IMR-90 (cell line): ENCODE data around the gene PTH1R.

Source experiments
- BHLHE40 ChIP-seq: fragments of 150-350 bp; IDR thresholded peaks from 2 replicates; pipeline ENCODE4 v1.6.1; 2016; ENCODE audit warnings: mild to moderate bottlenecking, low read depth, low read length
- CTCF ChIP-seq: conservative IDR thresholded peaks from 2 replicates; pipeline ENCODE4 v1.5.1; 2012; ENCODE audit warnings: mild to moderate bottlenecking, low read depth, low read length, improper control_type of control experiment
- SMC3 ChIP-seq: fragments of 150-350 bp; IDR thresholded peaks from 2 replicates; pipeline ENCODE4 v1.6.1; 2016; ENCODE audit warnings: low read depth, mild to moderate bottlenecking, antibody characterized with exemption, low read length, moderate library complexity

- TF ChIP-seq CTCF (no peak), BHLHE40 (no peak), SMC3 (no peak)
These were observed 18.4 kb upstream of the PTH1R start for GRCh38 chr3:46859001-46859710.
